Measurements from ENCODE around the gene IQGAP2.

The IQGAP2 gene

DNA sequence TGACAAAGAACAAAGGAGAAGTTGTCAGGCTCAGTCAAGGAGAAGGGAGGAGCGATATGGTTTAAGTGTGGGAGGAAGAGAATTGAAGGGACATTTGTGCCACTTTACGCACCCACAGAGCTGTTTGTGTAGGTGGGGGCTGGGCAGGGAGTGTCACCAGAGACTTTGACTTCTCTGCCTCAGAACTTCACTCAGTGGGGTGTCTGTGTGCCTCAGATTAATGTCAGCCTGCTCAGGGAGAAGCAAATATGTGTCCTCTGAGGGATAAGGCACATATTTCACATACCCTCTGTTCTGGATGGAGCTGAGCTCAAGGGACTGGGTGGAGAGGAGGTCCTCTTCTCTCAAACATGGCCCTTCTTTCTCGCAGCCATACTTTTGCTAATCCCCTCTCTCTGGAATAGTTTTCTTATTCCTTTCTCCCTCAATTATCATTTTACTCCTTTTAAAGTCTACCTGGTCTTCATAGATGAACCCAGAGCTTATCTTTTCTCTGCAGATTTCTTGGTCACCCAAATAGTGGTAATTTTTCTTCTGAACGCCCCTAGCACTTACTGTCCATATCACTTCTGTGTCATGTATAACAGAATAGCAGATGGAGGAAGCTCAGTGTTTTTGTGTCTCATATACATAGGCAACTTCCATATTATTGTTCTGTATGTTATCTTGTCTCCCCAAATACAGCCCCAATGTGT is 77.0 kb downstream of the IQGAP2 start:
- DNase-seq: no peak

DNA sequence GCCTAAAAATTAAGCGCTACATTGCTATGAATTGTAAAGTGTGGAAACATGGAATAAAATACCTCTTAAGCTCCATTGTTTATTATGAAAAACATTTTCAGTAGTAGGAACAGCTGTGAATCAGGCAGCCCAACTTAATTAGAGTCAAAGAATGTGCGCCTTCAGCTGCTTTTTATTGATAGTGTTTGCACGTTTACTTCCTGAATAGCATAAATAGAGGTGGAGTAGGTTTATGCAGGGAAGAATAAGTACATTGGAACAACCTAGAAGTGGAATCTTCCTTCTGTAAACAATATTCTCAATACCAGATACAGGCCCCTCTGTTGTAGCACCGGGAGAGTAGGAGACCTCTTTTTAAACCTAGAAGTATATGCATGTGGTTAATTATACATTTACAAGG is 79.9 kb downstream of the IQGAP2 start:
- no peak for DNase-seq

DNA sequence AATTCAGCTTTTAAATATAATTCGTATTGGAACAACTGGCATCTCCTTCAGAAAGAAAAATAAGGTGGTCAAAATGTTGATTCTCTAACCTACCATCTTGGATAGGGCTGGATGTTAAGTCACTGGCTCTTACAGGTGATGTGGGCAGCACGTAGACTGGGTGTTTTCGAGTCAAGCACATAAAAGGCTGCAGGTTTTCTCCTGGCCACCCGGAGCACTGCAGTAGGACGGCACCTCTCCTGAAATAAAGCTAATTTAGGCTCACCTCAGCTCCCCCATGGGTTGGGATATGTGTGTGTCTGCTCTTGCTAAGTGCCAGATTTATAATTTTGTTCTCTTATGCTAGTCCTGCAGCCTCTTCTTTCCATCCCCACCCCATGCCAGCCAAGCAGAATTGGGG is 80.3 kb downstream of the IQGAP2 start:
- DNase-seq: no peak

DNA sequence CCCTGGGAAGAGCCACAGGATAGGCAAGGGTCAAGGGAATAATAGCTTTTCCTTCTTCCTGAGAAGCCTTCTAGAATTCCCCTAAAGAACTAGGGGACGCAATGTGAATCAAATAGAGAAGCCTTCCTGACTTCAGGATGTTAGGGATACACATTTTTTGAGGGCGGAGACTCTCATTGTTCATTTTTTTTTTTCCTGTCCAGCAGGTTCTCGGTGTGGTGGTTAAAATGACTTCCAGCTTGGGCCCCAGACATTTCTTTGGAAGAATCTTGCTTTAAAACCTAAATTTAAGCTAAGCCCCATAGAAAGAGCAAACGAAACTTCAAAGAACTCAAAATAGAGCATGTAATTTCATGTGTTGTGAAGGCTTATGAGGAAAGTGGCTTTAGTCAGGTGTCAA is 80.8 kb downstream of the IQGAP2 start:
- no peak for DNase-seq

DNA sequence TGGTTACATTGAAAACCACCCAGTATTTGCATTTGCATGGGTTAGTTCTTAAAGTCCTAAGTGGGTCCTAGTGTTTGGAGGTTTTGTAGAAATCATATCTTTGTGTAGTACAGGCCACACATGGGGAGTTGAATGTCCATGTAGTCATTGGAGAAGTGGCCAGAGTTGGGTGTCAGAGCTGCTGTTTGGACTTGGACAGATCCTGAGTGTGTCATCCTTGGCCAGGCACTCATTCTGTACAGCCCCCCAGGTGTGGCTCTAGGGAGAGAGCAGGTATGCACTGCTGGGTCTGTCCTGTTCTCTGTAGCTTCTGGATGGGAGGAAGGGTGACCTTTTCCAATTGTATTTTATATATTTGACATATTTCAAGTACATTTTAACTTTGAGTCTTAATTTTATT is 82.4 kb downstream of the IQGAP2 start:
- no peak for DNase-seq

DNA sequence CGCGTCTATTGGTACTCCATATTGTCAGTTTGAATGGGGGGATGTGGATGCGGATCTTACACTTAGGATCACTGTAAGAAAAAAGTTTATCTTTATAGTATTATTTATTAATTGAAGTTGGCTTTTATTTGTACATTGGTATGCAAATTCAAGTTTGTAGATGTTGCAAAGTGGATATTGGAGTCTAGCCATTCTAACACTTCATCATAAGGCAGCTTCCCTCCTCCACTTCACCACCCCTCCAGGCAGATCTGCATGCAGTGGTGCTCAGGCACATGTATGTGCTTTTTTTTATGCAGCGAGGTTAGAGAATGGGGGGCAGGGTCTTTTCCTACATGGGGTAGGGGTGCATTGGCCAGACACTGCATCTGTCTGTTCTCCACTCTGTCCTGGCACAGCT is 84.3 kb downstream of the IQGAP2 start:
- DNase-seq: no peak

DNA sequence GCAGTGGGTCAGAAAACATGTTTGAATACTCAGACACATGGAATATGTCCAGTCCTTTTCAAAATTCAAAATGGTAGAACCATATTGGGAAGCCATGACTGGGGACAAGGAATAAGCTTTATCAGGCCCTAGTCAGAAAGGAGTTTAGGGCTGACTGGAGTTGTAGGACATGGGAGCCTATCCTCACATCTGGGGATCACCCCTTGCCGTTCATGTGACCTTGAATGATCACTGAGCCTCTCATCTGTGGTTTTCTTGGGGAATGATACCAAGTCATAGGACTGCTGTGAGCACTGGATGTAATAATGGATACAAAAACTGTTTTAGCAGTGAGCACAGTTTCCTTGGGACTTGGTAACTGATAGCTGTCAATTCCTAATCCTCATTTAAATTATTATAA is 84.7 kb downstream of the IQGAP2 start:
- DNase-seq: no peak

DNA sequence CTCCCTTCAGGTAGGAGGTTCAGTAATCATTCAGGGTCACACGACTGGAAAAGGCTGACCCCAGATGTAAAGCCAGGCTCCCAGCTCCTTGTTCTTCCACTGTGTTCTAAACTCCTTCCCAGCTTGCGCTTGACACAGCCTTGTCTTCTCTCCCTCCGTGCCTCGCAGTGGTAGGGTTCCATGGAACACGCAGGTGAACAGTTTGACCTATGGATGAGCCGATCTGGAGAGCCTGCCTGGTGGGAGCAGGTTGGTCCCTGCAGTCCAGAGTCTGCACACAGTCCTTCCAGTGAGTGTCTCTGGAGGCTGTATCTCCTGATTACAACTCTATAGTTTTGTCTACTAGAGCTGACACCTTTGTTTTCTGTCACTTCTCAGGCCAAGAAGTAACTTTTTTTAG is 85.9 kb downstream of the IQGAP2 start:
- DNase-seq: no peak

DNA sequence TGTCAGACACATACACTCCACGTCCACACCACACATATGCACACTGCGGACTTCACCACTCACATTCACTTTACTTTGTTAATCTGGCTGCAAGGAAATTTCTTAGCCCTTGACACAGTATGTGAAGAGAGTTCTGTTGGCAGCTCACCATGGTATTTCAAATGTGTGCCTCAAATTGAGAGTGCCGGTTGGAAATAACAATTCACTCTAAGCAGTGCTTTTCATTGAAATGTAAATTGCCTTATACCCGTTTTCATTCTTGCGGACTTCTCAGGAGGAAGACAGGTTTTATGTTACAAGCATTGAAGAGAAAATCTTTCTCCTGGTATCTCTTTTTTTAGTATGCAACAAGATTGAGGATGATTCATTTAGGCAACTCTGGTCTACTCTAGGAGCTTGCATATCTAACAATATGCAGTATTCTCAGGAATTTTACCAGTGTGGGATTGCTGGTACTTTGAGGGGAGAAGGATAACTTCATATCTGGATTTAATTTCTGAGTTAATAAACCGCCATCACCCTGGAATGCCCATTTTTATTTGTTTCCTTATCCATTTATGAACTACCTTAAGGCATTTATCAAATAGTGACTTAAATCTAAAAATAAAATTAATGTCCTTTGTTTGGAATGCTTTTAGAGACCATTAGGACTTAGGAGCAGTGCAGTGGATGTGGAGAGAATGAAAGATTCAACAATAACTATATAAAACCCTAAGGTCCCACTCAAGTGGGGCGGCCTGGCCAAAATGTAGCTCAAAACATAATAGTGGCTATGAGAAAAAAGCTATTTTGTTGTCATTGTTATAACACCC is 87.0 kb downstream of the IQGAP2 start:
- DNase-seq: no peak

DNA sequence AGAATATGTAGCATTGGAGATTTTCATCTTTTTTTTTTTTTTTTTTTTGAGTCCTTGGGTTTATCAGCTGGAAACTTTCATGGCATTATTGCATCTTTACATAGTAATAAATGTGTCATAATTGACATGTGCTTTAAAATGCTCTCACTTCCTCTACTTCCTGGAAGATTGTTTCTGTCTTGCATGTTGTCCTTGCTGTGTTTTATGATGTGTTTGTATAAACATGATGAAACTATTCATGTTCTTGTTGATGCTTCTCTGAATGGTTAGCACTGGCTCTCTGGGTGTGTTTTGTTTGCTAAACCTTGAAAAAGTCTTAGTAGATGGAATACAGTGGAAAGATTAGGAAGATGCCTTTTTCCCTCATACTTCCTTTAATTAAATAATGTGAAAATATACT is 87.9 kb downstream of the IQGAP2 start:
- no peak for DNase-seq

DNA sequence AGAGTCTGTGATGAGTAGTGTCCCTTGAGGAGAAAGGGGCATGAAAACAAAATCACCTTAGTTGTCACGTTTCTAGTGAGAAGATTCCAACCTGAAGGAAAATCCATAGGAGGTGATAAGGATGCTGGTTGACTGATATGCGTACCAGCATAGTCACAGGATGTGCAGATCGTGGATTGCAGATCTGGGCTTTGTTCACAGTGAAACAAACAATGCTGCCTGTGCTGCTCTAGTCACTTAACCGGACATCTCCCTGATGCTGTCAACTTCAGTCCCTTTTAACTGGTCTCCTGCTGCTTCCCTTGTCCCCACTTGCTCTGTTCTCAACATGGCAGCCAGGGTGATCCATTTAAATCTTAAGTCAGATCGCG is 89.7 kb downstream of the IQGAP2 start:
- no peak for DNase-seq

DNA sequence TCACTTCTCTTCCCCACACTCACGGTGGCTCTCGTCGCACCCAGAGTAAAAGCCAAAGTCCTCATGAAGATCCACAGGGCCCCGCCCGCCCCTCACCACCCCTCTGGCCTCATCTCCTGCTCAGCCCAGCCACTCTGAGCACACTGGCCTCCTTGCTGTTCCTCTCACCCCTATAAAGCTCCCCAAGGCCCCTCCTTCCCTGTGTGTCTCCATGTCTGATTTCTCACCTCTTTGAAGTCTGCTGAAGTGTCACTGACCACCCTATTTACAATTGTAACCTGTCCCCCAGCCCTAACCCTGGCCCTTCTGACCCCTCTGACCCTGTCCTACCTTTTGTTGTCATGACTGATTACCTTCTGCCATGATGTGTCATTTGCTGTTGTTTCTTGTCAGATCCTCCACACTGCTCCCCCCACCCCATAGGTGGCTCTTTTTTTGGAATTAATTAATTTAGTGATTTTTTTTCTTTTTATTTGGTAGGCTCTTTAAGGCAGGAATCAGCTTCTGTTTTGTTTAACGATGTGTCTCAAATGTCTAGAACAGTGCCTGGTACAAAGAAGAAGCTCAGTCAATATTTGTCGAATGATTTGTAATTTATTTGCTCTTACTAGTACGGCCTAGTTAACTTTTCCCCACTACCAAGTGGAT is 90.2 kb downstream of the IQGAP2 start:
- no peak for DNase-seq

DNA sequence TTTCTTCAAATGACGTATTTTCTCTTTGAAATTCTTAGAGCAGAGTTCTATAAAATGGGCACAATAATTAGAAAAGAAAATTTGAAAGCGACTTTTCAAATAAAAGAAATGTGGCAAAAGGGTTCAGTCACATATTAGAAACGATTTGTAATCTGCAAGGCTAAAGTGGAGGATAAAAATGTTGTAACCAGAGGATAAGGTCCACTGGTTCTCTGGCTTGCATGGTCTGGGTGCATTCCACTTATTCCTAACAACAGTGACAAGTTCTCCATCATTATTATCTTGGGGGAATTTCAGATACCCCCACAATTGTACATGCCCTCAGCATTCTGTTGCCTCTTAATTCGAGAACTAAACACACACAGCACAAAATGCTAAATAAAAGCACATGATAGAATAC is 91.1 kb downstream of the IQGAP2 start:
- DNase-seq: no peak

DNA sequence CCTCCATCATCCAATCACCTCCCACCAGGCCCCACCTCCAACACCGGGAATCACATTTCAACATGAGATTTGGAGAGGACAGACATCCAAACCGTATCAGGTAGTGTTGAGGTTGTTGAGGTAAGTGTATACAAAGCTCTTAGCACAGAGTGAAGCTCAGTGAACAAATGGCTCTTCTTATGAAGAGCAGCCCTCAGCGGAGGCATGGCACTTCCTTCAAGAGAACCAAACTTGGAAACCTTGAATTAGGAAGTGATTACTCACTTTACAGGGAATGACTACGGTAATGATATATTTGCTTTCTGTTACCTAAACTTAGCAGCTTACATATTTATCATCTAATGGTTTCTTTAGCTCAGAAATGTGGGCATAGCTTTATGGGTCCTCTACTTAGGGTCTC is 92.8 kb downstream of the IQGAP2 start:
- DNase-seq: no peak

DNA sequence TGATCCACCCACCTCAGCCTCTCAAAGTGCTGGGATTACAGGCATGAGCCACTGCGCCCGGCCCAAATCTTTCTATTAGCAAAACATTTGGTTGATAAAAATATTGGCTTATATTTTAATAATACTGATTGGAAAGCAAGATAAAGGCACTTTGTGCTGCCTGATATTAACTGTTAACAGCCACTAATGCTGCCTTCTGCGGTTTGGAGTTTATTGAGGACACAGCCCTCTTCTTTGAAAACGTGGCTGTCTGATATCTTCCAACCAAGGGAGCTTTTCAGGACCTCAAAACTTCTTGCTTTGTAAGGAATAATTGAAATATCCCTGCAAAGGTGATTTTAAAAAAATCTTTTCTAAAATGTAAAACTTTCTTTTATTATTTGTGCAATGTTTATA is 94.0 kb downstream of the IQGAP2 start:
- no peak for DNase-seq

DNA sequence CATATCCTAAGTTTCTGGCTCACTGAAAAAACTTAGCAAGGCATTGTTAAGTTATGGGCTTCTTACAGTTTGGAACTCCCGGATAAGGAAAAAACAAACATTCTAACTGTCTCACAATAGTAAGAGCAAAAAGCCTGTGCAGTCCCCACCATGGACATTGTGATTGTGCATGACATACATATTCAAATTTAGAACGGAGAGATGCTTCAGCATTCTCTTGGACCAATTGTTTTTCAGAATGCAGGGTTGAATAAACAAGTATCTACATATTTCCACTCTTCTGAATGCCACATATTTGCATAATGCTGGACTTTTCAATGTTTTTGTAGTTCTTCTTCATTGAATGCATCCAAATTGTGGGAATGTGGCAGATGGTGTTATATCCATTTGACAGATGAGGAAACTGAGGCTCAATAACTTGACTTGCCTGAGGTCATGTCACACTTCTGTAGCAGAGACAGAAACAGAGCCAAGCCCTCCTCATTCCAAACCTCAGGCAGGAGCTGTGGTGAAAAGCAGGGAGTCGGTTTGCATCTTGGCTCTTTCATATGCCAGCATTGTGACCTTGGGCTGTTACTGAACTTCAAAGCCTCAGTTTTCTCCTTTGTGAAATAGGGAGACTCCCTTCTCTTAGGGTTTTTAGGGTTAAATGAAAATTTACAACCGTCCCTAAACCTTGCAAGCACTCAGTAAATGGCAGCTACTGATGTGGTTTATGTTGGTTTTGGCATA is 95.1 kb downstream of the IQGAP2 start:
- DNase-seq: no peak

DNA sequence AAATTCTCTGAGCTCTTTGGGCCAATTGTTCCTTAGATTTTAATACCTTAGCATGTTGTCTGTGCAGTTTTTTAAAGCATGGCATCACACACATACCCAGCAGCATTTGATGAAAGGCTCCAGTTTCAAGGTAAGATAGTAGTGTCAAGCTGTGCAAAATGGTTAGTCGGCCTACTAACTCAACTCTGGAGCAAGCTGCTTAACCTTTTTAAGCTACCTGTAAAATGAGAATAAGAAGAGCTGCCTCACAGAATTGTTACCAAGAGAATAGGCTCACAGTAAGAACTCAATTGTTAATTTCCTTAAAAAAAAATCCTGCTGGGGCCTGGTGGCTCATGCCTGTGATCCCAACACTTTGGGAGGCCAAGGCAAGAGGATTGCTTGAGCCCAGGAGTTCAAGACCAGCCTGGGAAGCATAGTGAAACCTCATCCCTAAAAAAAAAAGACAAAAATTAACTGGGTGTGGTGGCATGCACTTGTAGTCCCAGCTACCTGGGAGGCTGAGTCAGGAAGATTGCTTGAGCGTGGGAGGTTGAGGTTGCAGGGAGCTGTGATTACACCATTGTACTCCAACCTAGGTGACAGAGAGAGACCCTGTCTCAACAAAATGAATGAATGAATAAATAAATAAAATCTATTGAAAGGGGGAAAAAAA is 96.5 kb downstream of the IQGAP2 start:
- DNase-seq: no peak

DNA sequence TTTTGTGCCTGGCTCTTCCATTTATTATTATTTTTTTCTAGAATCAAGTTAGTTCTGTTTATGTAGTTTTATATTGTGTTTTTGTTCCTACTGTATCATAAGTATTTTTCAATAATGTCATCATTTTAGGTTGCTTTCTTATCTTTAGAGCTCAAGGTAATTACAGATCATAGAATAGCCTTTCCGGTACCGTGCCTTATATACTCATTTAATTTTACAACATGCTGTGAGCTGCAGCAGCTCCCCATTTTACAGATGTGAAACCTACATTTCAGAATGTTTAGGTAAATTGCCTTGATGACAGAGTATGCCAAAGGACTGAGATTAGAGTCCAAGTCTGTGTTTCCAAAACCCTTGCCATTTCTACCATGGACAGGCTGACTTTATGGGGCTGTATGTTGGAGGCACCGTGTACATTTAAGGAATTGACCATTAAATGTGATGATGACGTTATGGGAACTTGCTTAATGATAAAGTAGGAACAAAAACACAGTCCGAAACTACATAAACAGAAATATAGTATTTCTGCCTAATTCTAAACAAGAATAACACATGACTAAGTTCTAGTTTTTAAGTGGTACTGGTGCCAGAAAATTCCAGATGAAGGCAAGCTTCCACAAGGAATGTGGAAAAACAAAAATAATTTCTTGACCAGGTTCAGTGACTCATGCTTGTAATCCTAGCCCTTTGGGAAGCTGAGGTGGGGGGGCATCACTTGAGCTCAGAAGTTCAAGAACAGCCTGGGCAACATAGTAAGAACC is 97.7 kb downstream of the IQGAP2 start:
- no peak for DNase-seq

DNA sequence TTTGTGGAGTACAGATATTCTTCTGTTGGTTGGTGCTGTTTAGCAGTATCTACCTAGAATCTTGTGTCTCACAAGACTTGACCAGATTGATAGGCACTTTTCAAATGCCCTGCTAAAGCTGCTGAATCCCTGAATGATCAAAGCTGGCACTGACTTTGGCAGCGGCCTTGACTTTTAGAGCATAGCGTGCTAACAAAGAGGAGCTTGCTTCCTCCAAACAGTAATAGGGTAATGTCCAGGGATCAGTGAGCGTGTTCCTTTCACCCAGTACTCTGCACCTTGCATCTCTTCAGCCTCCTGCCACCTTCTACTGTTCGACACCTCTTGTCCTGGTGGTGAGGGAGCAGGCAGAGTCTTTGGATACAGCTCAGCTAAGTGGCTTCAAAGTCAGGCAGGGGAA is 100.8 kb downstream of the IQGAP2 start:
- DNase-seq: no peak

DNA sequence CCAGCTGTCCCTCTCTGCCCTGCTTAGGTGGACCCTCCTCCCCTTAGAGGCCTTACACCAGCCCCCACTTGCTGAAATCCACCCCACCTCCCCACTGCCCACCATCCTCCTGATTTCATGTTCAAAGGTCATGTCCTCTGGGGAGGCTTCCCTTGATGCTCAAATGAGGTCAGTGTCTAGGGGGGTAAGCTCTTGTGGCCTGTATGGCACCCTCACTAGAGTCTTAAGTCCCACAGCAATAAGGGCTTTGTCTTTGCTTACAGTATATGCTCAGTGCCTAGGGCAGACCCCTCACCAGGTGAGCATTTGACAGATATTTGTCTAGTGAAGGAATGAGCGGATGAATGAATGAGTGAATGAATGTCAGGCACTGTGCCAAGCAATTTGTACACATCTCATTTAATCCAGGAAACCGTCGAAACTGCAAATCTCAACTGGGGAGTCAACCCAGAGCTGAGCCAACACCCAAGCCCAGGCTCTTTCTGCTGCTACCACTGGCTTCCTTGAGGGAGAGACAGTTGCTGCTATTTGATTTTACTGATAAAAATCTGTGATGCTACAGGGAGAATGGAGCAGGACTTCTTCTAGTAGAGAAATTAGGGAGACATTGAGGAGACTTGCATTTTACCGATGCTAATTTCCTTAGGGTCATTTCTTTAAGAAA is 101.9 kb downstream of the IQGAP2 start:
- DNase-seq: no peak

DNA sequence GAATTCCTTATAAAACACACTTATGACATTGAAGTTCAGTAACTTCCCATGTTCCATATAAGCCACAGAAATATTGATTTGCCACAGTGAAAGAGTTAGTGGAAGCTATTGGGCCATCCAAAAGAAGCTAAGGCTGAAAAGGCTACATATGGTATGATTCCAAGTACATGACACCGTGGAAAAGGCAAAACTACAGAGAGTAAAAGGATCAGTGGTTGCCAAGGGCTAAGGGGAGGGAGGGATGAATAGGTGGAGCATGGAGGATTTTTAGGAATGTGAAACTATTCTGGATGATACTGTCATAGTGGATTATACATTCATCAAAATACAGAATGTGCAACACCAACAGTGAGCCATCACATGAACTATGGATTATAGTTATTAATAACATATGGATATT is 110.4 kb downstream of the IQGAP2 start:
- no peak for DNase-seq

DNA sequence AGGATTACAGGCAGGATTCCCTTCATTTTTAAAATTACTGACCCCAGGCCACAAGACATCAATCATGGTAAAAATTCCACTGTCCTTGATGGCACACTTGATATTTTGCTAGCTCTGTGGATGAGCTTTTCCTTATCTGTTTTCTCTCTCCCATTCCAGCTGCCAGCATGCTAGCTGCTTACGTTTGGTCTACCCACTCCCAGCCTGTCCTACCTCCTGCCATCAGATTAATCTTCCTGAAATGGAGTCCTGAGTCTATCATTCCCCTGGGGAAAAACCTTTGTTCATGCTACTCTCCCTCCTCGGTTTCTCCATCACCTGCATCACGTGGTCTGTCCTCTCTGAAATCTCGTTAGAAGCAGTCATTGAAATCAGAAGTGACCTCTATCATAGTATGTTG is 111.2 kb downstream of the IQGAP2 start:
- no peak for DNase-seq

Data from CD4-positive, alpha-beta T cell treated with Interleukin-17A for 4 hours (primary cell).